Skeletal muscle tissue (tissue), 4 donors: ENCODE data around the gene HSFX2. TPM values are rescaled to one million over a fixed set of nuclear protein-coding genes. Genes with fewer than 3 reads are reported as not detected.
"Not testable (repeated sequence)": the region's sequence is repeated elsewhere in the genome, so short reads cannot be mapped to it uniquely, and the experiment has no call there.

ENCODE experiments used
- H3K27ac ChIP-seq: one replicate; pipeline ENCODE4 v1.7.0; 2013; ENCODE audit warnings: mild to moderate bottlenecking, low read depth, low read length, inconsistent platforms
- H3K27me3 ChIP-seq, 3 donors: one replicate each; pipeline ENCODE4 v1.7.0; 2013; ENCODE audit warnings: low read length in 3 of 3; ENCODE audit not compliant: control insufficient read depth in 3 of 3, insufficient read depth in 3 of 3
- H3K36me3 ChIP-seq, 3 donors: one replicate each; pipeline ENCODE4 v1.7.0; 2013; ENCODE audit warnings: low read length in 3 of 3; ENCODE audit not compliant: control insufficient read depth in 3 of 3, insufficient read depth in 3 of 3
- H3K4me1 ChIP-seq, 3 donors: one replicate each; pipeline ENCODE4 v1.7.0; 2013; ENCODE audit warnings: low read length in 3 of 3, mild to moderate bottlenecking in 3 of 3; ENCODE audit not compliant: control insufficient read depth in 3 of 3, insufficient read depth in 3 of 3
- H3K4me3 ChIP-seq, 3 donors: one replicate each; pipeline ENCODE4 v1.7.0; 2013; ENCODE audit warnings: low read length in 3 of 3
- H3K9ac ChIP-seq, 3 donors: one replicate each; pipeline ENCODE4 v1.7.0; 2013; ENCODE audit warnings: low read length in 3 of 3, mild to moderate bottlenecking in 3 of 3, moderate library complexity in 2 of 3, low read depth in 1 of 3
- H3K9me3 ChIP-seq, 3 donors: one replicate each; pipeline ENCODE4 v1.7.0; 2013; ENCODE audit warnings: low read length in 3 of 3; ENCODE audit not compliant: control insufficient read depth in 3 of 3
- total RNA-seq: library from RNA; depleted of rRNA; stranded (reverse); fragments of >200 nt; gene quantifications from one replicate; pipeline ENCODE4 v1.2.3, GENCODE V29; 2014
- donor health status: Osteomylitis.

The HSFX2 gene
- total RNA-seq, 1 donor from 2014 or later, result 0.52 TPM

DNA sequence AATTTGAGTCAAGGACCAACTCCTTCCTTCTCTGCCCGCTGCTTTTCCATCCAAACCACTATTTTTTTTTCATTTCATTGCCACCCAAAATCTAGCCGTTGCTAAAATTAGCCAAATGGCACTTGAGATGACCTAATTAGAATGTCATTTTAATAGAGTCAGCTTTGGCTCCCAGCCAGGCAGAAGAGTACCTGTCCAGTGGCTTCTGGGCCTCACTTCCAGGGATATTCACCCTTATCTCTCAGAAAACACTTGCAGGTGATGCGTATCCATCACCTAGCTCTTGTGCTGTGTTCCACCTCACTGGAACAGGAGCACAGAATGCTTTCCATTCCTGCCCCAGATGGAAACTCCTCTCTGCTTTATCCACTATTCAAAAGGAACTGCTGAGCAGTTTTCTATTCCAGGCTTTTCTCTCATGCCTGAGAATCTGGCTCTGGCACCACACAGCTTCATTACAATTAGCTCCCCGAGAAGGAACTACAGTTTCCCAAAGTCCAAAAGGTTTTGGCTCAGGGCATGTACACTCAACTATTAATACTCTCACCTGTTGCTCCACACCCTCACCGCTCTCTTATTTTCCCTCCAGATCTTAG is 26.3 kb downstream of the HSFX2 start:
- Histone ChIP-seq H3K9me3 (no peaks in the 10 kb centered on the region), H3K4me3 (no peak overlapping the region), H3K27me3 (no peaks in the 10 kb centered on the region), H3K27ac (no peak overlapping the region), H3K36me3 (no peaks in the 10 kb centered on the region), H3K4me1 (peaks cover 0 to 2% (median 0%) of the 10 kb centered on the region in 3 donors), H3K9ac (no peak overlapping the region)

- Histone ChIP-seq H3K9ac (no peak overlapping the region), H3K27ac (no peak overlapping the region), H3K4me3 (no peak overlapping the region), H3K27me3 (no peaks in the 10 kb centered on the region), H3K4me1 (peaks cover 0 to 2% (median 0%) of the 10 kb centered on the region in 3 donors), H3K9me3 (no peaks in the 10 kb centered on the region), H3K36me3 (no peaks in the 10 kb centered on the region)
Measured at GRCh38 chrX:149567621-149568417, 27.3 kb downstream of the HSFX2 start.

- Histone ChIP-seq H3K27ac (no peak overlapping the region), H3K36me3 (no peaks in the 10 kb centered on the region), H3K4me1 (no peaks in the 10 kb centered on the region), H3K9me3 (no peaks in the 10 kb centered on the region), H3K4me3 (no peak overlapping the region), H3K27me3 (no peaks in the 10 kb centered on the region), H3K9ac (no peak overlapping the region)
Measured at GRCh38 chrX:149563359-149563758, 31.8 kb downstream of the HSFX2 start.

GRCh38 chrX:149555251-149555650 is 39.9 kb downstream of the HSFX2 start:
- H3K4me3 ChIP-seq, H3K9me3 ChIP-seq, H3K4me1 ChIP-seq, H3K9ac ChIP-seq, H3K27me3 ChIP-seq, H3K27ac ChIP-seq, H3K36me3 ChIP-seq: not testable (repeated sequence)

DNA sequence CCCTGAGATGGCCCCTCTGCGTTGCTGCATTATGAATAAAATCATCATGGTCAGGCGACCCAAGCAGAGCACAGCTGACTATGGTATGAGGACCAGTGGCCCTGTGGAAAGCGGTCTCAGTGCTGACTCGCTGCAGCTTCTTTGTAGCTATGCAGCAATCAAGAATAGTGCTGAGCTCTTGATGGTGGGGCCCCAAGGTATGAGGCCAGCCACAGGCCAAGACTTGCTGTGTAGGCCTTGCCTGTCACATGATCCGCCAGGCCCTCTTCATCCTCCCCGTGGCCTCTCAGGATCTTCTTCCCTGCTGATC is 43.2 kb downstream of the HSFX2 start:
- H3K4me3 ChIP-seq, H3K36me3 ChIP-seq, H3K9me3 ChIP-seq, H3K4me1 ChIP-seq, H3K27me3 ChIP-seq, H3K27ac ChIP-seq, H3K9ac ChIP-seq: not testable (repeated sequence)

- H3K9me3 ChIP-seq, H3K27ac ChIP-seq, H3K9ac ChIP-seq, H3K36me3 ChIP-seq, H3K27me3 ChIP-seq, H3K4me3 ChIP-seq, H3K4me1 ChIP-seq: not testable (repeated sequence)
Measured at GRCh38 chrX:149551245-149551938, 43.7 kb downstream of the HSFX2 start.

GRCh38 chrX:149550454-149550853 is 44.7 kb downstream of the HSFX2 start:
- H3K27ac ChIP-seq, H3K27me3 ChIP-seq, H3K4me1 ChIP-seq, H3K9ac ChIP-seq, H3K36me3 ChIP-seq, H3K9me3 ChIP-seq, H3K4me3 ChIP-seq: not testable (repeated sequence)

DNA sequence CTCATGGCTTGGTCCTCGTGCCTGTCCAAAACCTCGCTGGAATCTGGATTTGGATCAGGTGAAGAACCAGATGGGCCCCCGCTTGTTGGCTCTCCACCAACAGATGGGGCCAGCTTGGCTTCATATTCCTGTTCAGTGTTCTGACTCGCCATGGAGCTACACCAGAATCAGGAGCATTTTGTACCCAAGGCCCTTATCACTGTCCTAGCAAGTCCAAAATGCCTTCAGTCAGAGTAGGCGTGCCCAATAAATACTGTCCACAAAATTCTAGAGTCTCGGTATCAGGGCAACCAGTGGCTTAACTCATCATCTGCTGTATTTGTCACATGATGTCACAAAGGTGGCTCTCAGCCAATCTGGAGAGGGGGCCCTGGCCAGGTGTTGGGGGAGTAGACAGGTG is 45.4 kb downstream of the HSFX2 start, which contains the start of gene HSFX3:
HSFX3 (minus strand) TSS at position 224 of the 400 bp plus-strand sequence; CDS start at position 152, 72 bp downstream.
- not testable (repeated sequence) for H3K36me3 ChIP-seq, H3K4me3 ChIP-seq, H3K27ac ChIP-seq, H3K9ac ChIP-seq, H3K4me1 ChIP-seq, H3K27me3 ChIP-seq, H3K9me3 ChIP-seq

- not testable (repeated sequence) for H3K9me3 ChIP-seq, H3K4me1 ChIP-seq, H3K27ac ChIP-seq
Measured at GRCh38 chrX:149547782-149548181, 47.3 kb downstream of the HSFX2 start.

DNA sequence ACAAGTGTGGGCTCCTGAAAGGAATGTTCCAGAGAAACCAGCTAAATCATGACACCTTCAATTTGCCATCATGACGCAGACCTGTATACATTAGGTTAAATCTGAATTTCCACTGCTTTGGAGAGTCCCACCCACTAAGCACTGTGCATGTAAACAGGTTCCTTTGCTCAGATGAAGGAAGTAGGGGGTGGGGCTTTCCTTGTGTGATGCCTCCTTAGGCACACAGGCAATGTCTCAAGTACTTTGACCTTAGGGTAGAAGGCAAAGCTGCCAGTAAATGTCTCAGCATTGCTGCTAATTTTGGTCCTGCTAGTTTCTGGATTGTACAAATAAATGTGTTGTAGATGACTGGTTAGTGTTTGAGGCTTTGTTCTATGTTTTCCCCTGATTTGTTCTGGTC is 48.2 kb downstream of the HSFX2 start:
- H3K9me3 ChIP-seq, H3K36me3 ChIP-seq, H3K4me1 ChIP-seq, H3K27ac ChIP-seq, H3K27me3 ChIP-seq, H3K9ac ChIP-seq, H3K4me3 ChIP-seq: not testable (repeated sequence)

More at GRCh38 chrX:149547782-149548181, 47.3 kb downstream of the HSFX2 start:
- H3K9ac ChIP-seq, H3K27me3 ChIP-seq, H3K36me3 ChIP-seq, H3K4me3 ChIP-seq: not testable (repeated sequence)
